ENCODE data around the gene PPRC1. TPM values are rescaled to one million over a fixed set of nuclear protein-coding genes. Genes with fewer than 3 reads are reported as not detected.

PPRC1 gene
- total RNA-seq, 4 donors from 2014 or later: 11.7 to 27.5 (median 16.6) TPM

DNA sequence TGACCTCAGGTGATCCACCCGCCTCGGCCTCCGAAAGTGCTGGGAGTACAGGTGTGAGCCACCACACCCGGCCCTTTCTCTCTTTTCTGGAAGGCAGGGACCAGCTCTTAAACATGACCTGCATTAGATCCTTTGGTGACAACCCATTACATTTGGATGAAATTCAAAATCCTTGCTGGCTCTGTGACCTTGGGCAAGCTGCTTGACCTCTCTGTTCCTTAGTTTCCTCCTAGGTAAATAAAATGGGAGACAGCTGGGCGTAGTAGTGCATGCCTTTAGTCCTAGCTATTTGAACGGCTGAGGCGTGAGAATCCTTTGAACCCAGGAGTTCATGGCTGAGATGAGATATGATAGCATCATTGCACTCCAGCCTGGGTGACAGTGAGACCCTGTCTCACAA, 36.4 kb upstream of the PPRC1 start:
- TF ChIP-seq, protein P1, sequence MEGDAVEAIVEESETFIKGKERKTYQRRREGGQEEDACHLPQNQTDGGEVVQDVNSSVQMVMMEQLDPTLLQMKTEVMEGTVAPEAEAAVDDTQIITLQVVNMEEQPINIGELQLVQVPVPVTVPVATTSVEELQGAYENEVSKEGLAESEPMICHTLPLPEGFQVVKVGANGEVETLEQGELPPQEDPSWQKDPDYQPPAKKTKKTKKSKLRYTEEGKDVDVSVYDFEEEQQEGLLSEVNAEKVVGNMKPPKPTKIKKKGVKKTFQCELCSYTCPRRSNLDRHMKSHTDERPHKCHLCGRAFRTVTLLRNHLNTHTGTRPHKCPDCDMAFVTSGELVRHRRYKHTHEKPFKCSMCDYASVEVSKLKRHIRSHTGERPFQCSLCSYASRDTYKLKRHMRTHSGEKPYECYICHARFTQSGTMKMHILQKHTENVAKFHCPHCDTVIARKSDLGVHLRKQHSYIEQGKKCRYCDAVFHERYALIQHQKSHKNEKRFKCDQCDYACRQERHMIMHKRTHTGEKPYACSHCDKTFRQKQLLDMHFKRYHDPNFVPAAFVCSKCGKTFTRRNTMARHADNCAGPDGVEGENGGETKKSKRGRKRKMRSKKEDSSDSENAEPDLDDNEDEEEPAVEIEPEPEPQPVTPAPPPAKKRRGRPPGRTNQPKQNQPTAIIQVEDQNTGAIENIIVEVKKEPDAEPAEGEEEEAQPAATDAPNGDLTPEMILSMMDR (IDR thresholded peaks at IDR 0.05): no peak
- no peak for TF ChIP-seq POLR2A (IDR thresholded peaks at IDR 0.05)
- DNase-seq: no peak
- H3K4me1 ChIP-seq: no peaks in the 10 kb centered on the region
- no peak overlapping the region for H3K4me3 ChIP-seq (replicated peaks in 1 of 3)
- no peaks in the 10 kb centered on the region for H3K36me3 ChIP-seq
- intact Hi-C loops (cut with DNase I): no loop called here
- H3K27ac ChIP-seq: no peak overlapping the region
- 98 to 99% methylated on average over 7 of the region's 7 CpGs for WGBS, 2 donors
- no peaks in the 10 kb centered on the region for H3K27me3 ChIP-seq
- no peaks in the 10 kb centered on the region for H3K9me3 ChIP-seq

DNA sequence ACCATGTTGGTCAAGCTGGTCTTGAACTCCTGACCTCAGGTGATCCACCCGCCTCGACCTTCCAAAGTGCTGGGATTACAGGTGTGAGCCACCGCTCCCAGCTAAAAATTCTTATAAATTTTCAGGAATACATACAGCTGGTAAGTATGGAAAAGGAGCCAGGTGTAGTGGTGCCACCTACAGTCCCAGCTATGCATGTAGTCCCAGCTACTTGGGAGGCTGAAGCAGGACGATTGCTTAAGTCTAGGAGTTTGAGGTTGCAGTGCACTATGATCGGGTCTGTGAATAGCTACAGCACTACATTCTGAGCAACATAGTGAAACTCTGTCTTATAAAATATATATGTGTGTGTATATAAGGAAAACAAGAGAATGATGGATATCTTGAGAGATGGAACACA, 31.7 kb upstream of the PPRC1 start:
- Histone ChIP-seq H3K4me1 (no peaks in the 10 kb centered on the region), H3K9me3 (no peaks in the 10 kb centered on the region), H3K4me3 (replicated peaks in 1 of 3) (no peak overlapping the region), H3K36me3 (no peaks in the 10 kb centered on the region), H3K27ac (no peak overlapping the region), H3K27me3 (no peaks in the 10 kb centered on the region)
- intact Hi-C loops (cut with DNase I): no loop called here
- no peak for DNase-seq
- 90 to 93% methylated on average over 5 of the region's 5 CpGs for WGBS, 2 donors
- TF ChIP-seq, protein P1 (IDR thresholded peaks at IDR 0.05): no peak
- no peak for TF ChIP-seq POLR2A (IDR thresholded peaks at IDR 0.05)

GRCh38 chr10:102102421-102102820, 30.4 kb upstream of the PPRC1 start:
- Histone ChIP-seq H3K4me3 (replicated peaks in 1 of 3) (no peak overlapping the region), H3K27me3 (no peaks in the 10 kb centered on the region), H3K9me3 (no peaks in the 10 kb centered on the region), H3K27ac (no peak overlapping the region), H3K4me1 (no peaks in the 10 kb centered on the region), H3K36me3 (peaks cover 5 to 9% of the 10 kb centered on the region in 2 donors)
- DNase-seq: no peak
- intact Hi-C loops (cut with DNase I): no loop called here
- no peak for TF ChIP-seq POLR2A (IDR thresholded peaks at IDR 0.05)
- TF ChIP-seq, protein P1 (IDR thresholded peaks at IDR 0.05): no peak
- WGBS, 2 donors: 82 to 88% methylated on average over 1 of the region's 1 CpG

GRCh38 chr10:102106998-102107397, 25.8 kb upstream of the PPRC1 start:
- intact Hi-C loops (cut with DNase I): no loop called here
- Histone ChIP-seq H3K36me3 (peaks cover 49 to 50% of the 10 kb centered on the region in 2 donors), H3K9me3 (no peaks in the 10 kb centered on the region), H3K27ac (no peak overlapping the region), H3K27me3 (no peaks in the 10 kb centered on the region), H3K4me3 (replicated peaks in 1 of 3) (no peak overlapping the region), H3K4me1 (no peaks in the 10 kb centered on the region)
- 78 to 97% methylated on average over 1 to 2 of the region's 2 CpGs for WGBS, 2 donors
- TF ChIP-seq, protein P1 (IDR thresholded peaks at IDR 0.05): no peak
- TF ChIP-seq POLR2A (IDR thresholded peaks at IDR 0.05): no peak
- DNase-seq: no peak

- TF ChIP-seq POLR2A (IDR thresholded peaks at IDR 0.05): no peak
- TF ChIP-seq, protein P1 (IDR thresholded peaks at IDR 0.05): no peak
- no peak overlapping the region for H3K27ac ChIP-seq
- 92 to 93% methylated on average over 24 of the region's 24 CpGs for WGBS, 2 donors
- peaks cover 49 to 50% of the 10 kb centered on the region in 2 donors for H3K36me3 ChIP-seq
- intact Hi-C loops (cut with DNase I): no loop called here
- no peak for DNase-seq
- peaks cover 17 to 19% of the 10 kb centered on the region in 2 donors for H3K4me1 ChIP-seq
- H3K27me3 ChIP-seq: no peaks in the 10 kb centered on the region
- H3K4me3 ChIP-seq (replicated peaks in 1 of 3): no peak overlapping the region
- no peaks in the 10 kb centered on the region for H3K9me3 ChIP-seq
These were observed 23.4 kb upstream of the PPRC1 start for GRCh38 chr10:102109166-102110116.
